Motor neuron (in vitro differentiated cells): ENCODE measurements around the gene CD84. TPM values are rescaled to one million over a fixed set of nuclear protein-coding genes. Genes with fewer than 3 reads are reported as not detected.
"Not testable (repeated sequence)": the region's sequence is repeated elsewhere in the genome, so short reads cannot be mapped to it uniquely, and the experiment has no call there.

Source experiments
- ATAC-seq, 8 experiments: fragments of 200-7000 bp; cut with Tn5 transposase; replicated peaks in 6 of 8; 2 replicates each; pipeline ENCODE4 v1.8.0; 2021; ENCODE audit warnings: mild to moderate bottlenecking in 8 of 8, moderate library complexity in 8 of 8
- H3K27ac ChIP-seq, 2 donors: fragments of 250-450 bp; sonication (Bioruptor Pico); 2 replicates each; pipeline ENCODE4 v1.9.0; 2021; ENCODE audit warnings: antibody characterized with exemption in 2 of 2, mild to moderate bottlenecking in 2 of 2, moderate library complexity in 1 of 2
- H3K4me1 ChIP-seq, 2 donors: fragments of 250-450 bp; sonication (Bioruptor Pico); replicated peaks in 1 of 2; 2 replicates each; pipeline ENCODE4 v1.6.1; 2021; ENCODE audit warnings: antibody characterized with exemption in 2 of 2, mild to moderate bottlenecking in 2 of 2, moderate library complexity in 1 of 2
- H3K4me3 ChIP-seq, 5 donors: fragments of 250-450 bp; sonication (Bioruptor Pico); 2 replicates each; pipeline ENCODE4 v1.9.0; 2021; ENCODE audit warnings: antibody characterized with exemption in 5 of 5, mild to moderate bottlenecking in 5 of 5, moderate library complexity in 4 of 5
- WGBS, 10 experiments: fragments of 450-650 bp; shearing (Covaris generic); methylation state at CpG; one replicate each; pipeline ENCODE4 v1.0.0; 2022; 5-methylcytosine and 5-hydroxymethylcytosine counted together
- in situ Hi-C, 9 experiments: fragments of 400-800 bp; cut with MboI; loops; one replicate each; pipeline ENCODE4 v1.15.0; 2021; ENCODE audit warnings: low sequenced_read_pairs in 9 of 9, low pct_unique_long_range_greater_than_20kb in 2 of 9; ENCODE audit not compliant: unreplicated experiment in 9 of 9
- total RNA-seq, 8 experiments: library from RNA; unstranded; fragments of 300-600 nt; gene quantifications; 2 replicates each; pipeline versions ENCODE4 v1.2.3 to v1.2.4, GENCODE V29; 2022

The CD84 gene
- total RNA-seq, 8 experiments from 2014 or later, result 0.17 to 0.90 (median 0.33) TPM; not detected in 3

GRCh38 chr1:160578525-160579191 is 638 bp downstream of the CD84 start:
- in situ Hi-C loops, result no loop called here
- no peak overlapping the region for H3K4me3 ChIP-seq
- WGBS, 10 experiments, result 0 to 57% (median 20%) methylated on average over 2 to 3 of the region's 3 CpGs

GRCh38 chr1:160578175-160578524 is 1.1 kb downstream of the CD84 start:
- no peak overlapping the region for H3K27ac ChIP-seq
- H3K4me1 ChIP-seq, result no peaks in the 10 kb centered on the region
- no peak for ATAC-seq
- no peak overlapping the region for H3K4me3 ChIP-seq
- 0 to 74% (median 67%) methylated on average over 1 to 3 of the region's 3 CpGs; no CpG with 5 or more reads in 1 of the 10 experiments for WGBS, 10 experiments
- in situ Hi-C loops, result no loop called here

More at GRCh38 chr1:160578525-160579191, 638 bp downstream of the CD84 start:
- no peak for ATAC-seq
- Histone ChIP-seq H3K4me1 (no peaks in the 10 kb centered on the region), H3K27ac (no peak overlapping the region)

GRCh38 chr1:160577671-160578070 is 1.6 kb downstream of the CD84 start:
- no peak for ATAC-seq
- WGBS, 10 experiments, result 0 to 100% (median 74%) methylated on average over 1 to 2 of the region's 2 CpGs
- Histone ChIP-seq H3K4me1 (no peaks in the 10 kb centered on the region), H3K4me3 (no peak overlapping the region), H3K27ac (no peak overlapping the region)
- in situ Hi-C loops, result no loop called here

- Histone ChIP-seq H3K4me3 (no peak overlapping the region), H3K27ac (no peak overlapping the region), H3K4me1 (no peaks in the 10 kb centered on the region)
- in situ Hi-C loops, result no loop called here
- 0 to 100% (median 84%) methylated on average over 1 to 2 of the region's 2 CpGs; no CpG with 5 or more reads in 2 of the 10 experiments for WGBS, 10 experiments
- ATAC-seq, result no peak
Observed at GRCh38 chr1:160576884-160577283, 2.4 kb downstream of the CD84 start.

- in situ Hi-C loops, result no loop called here
- Histone ChIP-seq H3K4me3 (no peak overlapping the region), H3K27ac (no peak overlapping the region), H3K4me1 (no peaks in the 10 kb centered on the region)
- 0 to 97% (median 73%) methylated on average over 1 to 3 of the region's 3 CpGs for WGBS, 10 experiments
- ATAC-seq, result peak in 2 of 8 experiments; percentile 33 to 57
Observed at GRCh38 chr1:160576390-160576789, 2.9 kb downstream of the CD84 start.

GRCh38 chr1:160575112-160575664 is 4.1 kb downstream of the CD84 start:
- Histone ChIP-seq H3K4me3 (no peak overlapping the region), H3K4me1 (no peaks in the 10 kb centered on the region), H3K27ac (no peak overlapping the region)
- ATAC-seq, result no peak
- in situ Hi-C loops, result no loop called here
- WGBS, 10 experiments, result 40 to 94% (median 79%) methylated on average over 1 to 5 of the region's 5 CpGs; no CpG with 5 or more reads in 2 of the 10 experiments

GRCh38 chr1:160570840-160571239 is 8.5 kb downstream of the CD84 start:
- no peak for ATAC-seq
- in situ Hi-C loops, result no loop called here
- Histone ChIP-seq H3K4me1 (no peaks in the 10 kb centered on the region), H3K4me3 (no peak overlapping the region), H3K27ac (no peak overlapping the region)
- 0 to 100% (median 79%) methylated on average over 1 to 3 of the region's 3 CpGs; no CpG with 5 or more reads in 2 of the 10 experiments for WGBS, 10 experiments

GRCh38 chr1:160569806-160570205 is 9.5 kb downstream of the CD84 start:
- in situ Hi-C loops, result no loop called here
- Histone ChIP-seq H3K27ac (no peak overlapping the region), H3K4me3 (no peak overlapping the region), H3K4me1 (no peaks in the 10 kb centered on the region)
- WGBS, 10 experiments, result 0 to 100% (median 81%) methylated on average over 1 to 2 of the region's 2 CpGs
- ATAC-seq, result no peak

- H3K4me1 ChIP-seq, result no peaks in the 10 kb centered on the region
- no peak for ATAC-seq
- H3K4me3 ChIP-seq, result no peak overlapping the region
- in situ Hi-C loops, result no loop called here
- H3K27ac ChIP-seq, result no peak overlapping the region
- 0 to 92% (median 67%) methylated on average over 1 to 8 of the region's 8 CpGs; no CpG with 5 or more reads in 1 of the 10 experiments for WGBS, 10 experiments
Observed at GRCh38 chr1:160567858-160568682, 11.2 kb downstream of the CD84 start.

- in situ Hi-C loops, result no loop called here
- ATAC-seq, result no peak
- H3K4me1 ChIP-seq, result no peaks in the 10 kb centered on the region
- no peak overlapping the region for H3K27ac ChIP-seq
- WGBS, 10 experiments, result 0 to 100% (median 79%) methylated on average over 1 to 5 of the region's 5 CpGs
- no peak overlapping the region for H3K4me3 ChIP-seq
Observed at GRCh38 chr1:160567341-160567740, 12.0 kb downstream of the CD84 start.

- in situ Hi-C loops, result no loop called here
- no peak overlapping the region for H3K27ac ChIP-seq
Observed at GRCh38 chr1:160565564-160565963, 13.7 kb downstream of the CD84 start.

GRCh38 chr1:160563230-160563629 is 16.1 kb downstream of the CD84 start:
- in situ Hi-C loops, ATAC-seq: not testable (repeated sequence)
- WGBS, 10 experiments, result 0 to 75% (median 58%) methylated on average over 1 of the region's 1 CpG; no CpG with 5 or more reads in 4 of the 10 experiments

More at GRCh38 chr1:160565564-160565963, 13.7 kb downstream of the CD84 start:
- H3K4me1 ChIP-seq, result no peaks in the 10 kb centered on the region
- no peak for ATAC-seq
- H3K4me3 ChIP-seq, result no peak overlapping the region
- 4 to 94% (median 75%) methylated on average over 1 to 4 of the region's 4 CpGs; no CpG with 5 or more reads in 1 of the 10 experiments for WGBS, 10 experiments

GRCh38 chr1:160562745-160563144 is 16.6 kb downstream of the CD84 start:
- ATAC-seq, H3K4me3 ChIP-seq, H3K4me1 ChIP-seq, in situ Hi-C loops, H3K27ac ChIP-seq: not testable (repeated sequence)
- 0 to 100% (median 67%) methylated on average over 1 to 2 of the region's 2 CpGs for WGBS, 10 experiments

More at GRCh38 chr1:160563230-160563629, 16.1 kb downstream of the CD84 start:
- H3K4me1 ChIP-seq, H3K4me3 ChIP-seq, H3K27ac ChIP-seq: not testable (repeated sequence)
